ENCODE measurements around the gene MPDU1. TPM values are rescaled to one million over a fixed set of nuclear protein-coding genes. Genes with fewer than 3 reads are reported as not detected.
A peak's percentile ranks its signal among the peaks of the same experiment; 100 is the strongest.

The MPDU1 gene
- total and polyA plus RNA-seq, 2 experiments from 2014 or later, result 109 to 201 TPM

GRCh38 chr17:7633093-7633492, 49.4 kb downstream of the MPDU1 start:
- Histone ChIP-seq H3K4me1 (ENCODE audit: insufficient read depth) (peaks cover 5% of the 10 kb centered on the region), H3K27me3 (no peaks in the 10 kb centered on the region), H3K36me3 (replicated peaks; ENCODE audit: insufficient read depth, low read depth) (no peaks in the 10 kb centered on the region), H3K4me2 (no peak overlapping the region), H3K79me2 (no peaks in the 10 kb centered on the region), H3K4me3 (no peak overlapping the region), H4K20me1 (ENCODE audit: insufficient read depth, poor library complexity, severe bottlenecking) (no peaks in the 10 kb centered on the region), H2AFZ (no peak overlapping the region), H3K27ac (no peak overlapping the region), H3K9me2 (replicated peaks; ENCODE audit: insufficient read depth) (no peaks in the 10 kb centered on the region), H3K9me3 (ENCODE audit: low read depth) (no peaks in the 10 kb centered on the region)
- DNase-seq (ENCODE audit: low spot score), result no peak
- 85% methylated on average over 2 of the region's 2 CpGs for WGBS (ENCODE audit: low lambda C conversion rate, missing lambda C conversion rate)
- TF ChIP-seq EZH2phosphoT487 (IDR thresholded peaks at IDR 0.05; ENCODE audit: low read depth, severe bottlenecking, unreplicated experiment), result no peak
- TF ChIP-seq EZH2 (IDR thresholded peaks at IDR 0.05; ENCODE audit: borderline replicate concordance), result no peak
- no peak for TF ChIP-seq CTCF (IDR thresholded peaks at IDR 0.05; ENCODE audit: poor library complexity)

- Histone ChIP-seq H3K27ac (no peak overlapping the region), H3K9me2 (replicated peaks; ENCODE audit: insufficient read depth) (no peaks in the 10 kb centered on the region), H3K4me2 (no peak overlapping the region), H3K4me1 (ENCODE audit: insufficient read depth) (peaks cover 3% of the 10 kb centered on the region), H4K20me1 (ENCODE audit: insufficient read depth, poor library complexity, severe bottlenecking) (no peaks in the 10 kb centered on the region), H3K27me3 (no peaks in the 10 kb centered on the region), H2AFZ (no peak overlapping the region), H3K9me3 (ENCODE audit: low read depth) (no peaks in the 10 kb centered on the region), H3K79me2 (no peaks in the 10 kb centered on the region), H3K36me3 (replicated peaks; ENCODE audit: insufficient read depth, low read depth) (no peaks in the 10 kb centered on the region), H3K4me3 (no peak overlapping the region)
- TF ChIP-seq EZH2 (IDR thresholded peaks at IDR 0.05; ENCODE audit: borderline replicate concordance), result no peak
- peak; percentile 61 for TF ChIP-seq CTCF (IDR thresholded peaks at IDR 0.05; ENCODE audit: poor library complexity)
- no peak for TF ChIP-seq EZH2phosphoT487 (IDR thresholded peaks at IDR 0.05; ENCODE audit: low read depth, severe bottlenecking, unreplicated experiment)
- 34% methylated on average over 5 of the region's 5 CpGs for WGBS (ENCODE audit: low lambda C conversion rate, missing lambda C conversion rate)
- DNase-seq (ENCODE audit: low spot score), result peak; percentile 72
Observed at GRCh38 chr17:7634384-7634783, 50.7 kb downstream of the MPDU1 start.

GRCh38 chr17:7636163-7636562, 52.5 kb downstream of the MPDU1 start:
- Histone ChIP-seq H4K20me1 (ENCODE audit: insufficient read depth, poor library complexity, severe bottlenecking) (no peaks in the 10 kb centered on the region), H3K4me2 (no peak overlapping the region), H3K79me2 (no peaks in the 10 kb centered on the region), H3K27me3 (no peaks in the 10 kb centered on the region), H3K9me3 (ENCODE audit: low read depth) (no peaks in the 10 kb centered on the region), H3K27ac (no peak overlapping the region), H3K9me2 (replicated peaks; ENCODE audit: insufficient read depth) (no peaks in the 10 kb centered on the region), H3K4me1 (ENCODE audit: insufficient read depth) (no peaks in the 10 kb centered on the region), H3K4me3 (no peak overlapping the region), H3K36me3 (replicated peaks; ENCODE audit: insufficient read depth, low read depth) (no peaks in the 10 kb centered on the region), H2AFZ (no peak overlapping the region)
- DNase-seq (ENCODE audit: low spot score), result no peak
- TF ChIP-seq EZH2phosphoT487 (IDR thresholded peaks at IDR 0.05; ENCODE audit: low read depth, severe bottlenecking, unreplicated experiment) (no peak), EZH2 (IDR thresholded peaks at IDR 0.05; ENCODE audit: borderline replicate concordance) (no peak), CTCF (IDR thresholded peaks at IDR 0.05; ENCODE audit: poor library complexity) (no peak)
- WGBS (ENCODE audit: low lambda C conversion rate, missing lambda C conversion rate), result 68% methylated on average over 5 of the region's 5 CpGs

Small RNAs within 50 kb of the gene (small RNA-seq; reads per million reads assigned to genes)
- gene CD68, result not detected
- gene RF00019, result not detected
- gene SNORA48, result not detected
- not detected for gene SNORD10

Other genes with a start within 250 kb of the MPDU1 start
- gene ACAP1, start 247.3 kb upstream of the MPDU1 start, total RNA-seq, result not detected in 2 replicates
- gene ACAP1, start 247.3 kb upstream of the MPDU1 start, polyA plus RNA-seq, result 10.2 and 14.6 TPM in 2 replicates
- gene KCTD11, start 231.7 kb upstream of the MPDU1 start, total RNA-seq, result 9.2 and 12.4 TPM in 2 replicates
- gene KCTD11, start 231.7 kb upstream of the MPDU1 start, polyA plus RNA-seq, result 14.1 and 19.6 TPM in 2 replicates
- gene TMEM95, start 228.7 kb upstream of the MPDU1 start, total RNA-seq, result not detected in 2 replicates
- not detected in 2 replicates for gene TMEM95, start 228.7 kb upstream of the MPDU1 start, polyA plus RNA-seq
- 8.4 and 11.4 TPM in 2 replicates for gene TNK1, start 202.8 kb upstream of the MPDU1 start, total RNA-seq
- gene TNK1, start 202.8 kb upstream of the MPDU1 start, polyA plus RNA-seq, result 8.9 and 10.2 TPM in 2 replicates
- 11.8 and 17.6 TPM in 2 replicates for gene PLSCR3, start 189.3 kb upstream of the MPDU1 start, total RNA-seq
- 58.0 and 59.6 TPM in 2 replicates for gene PLSCR3, start 189.3 kb upstream of the MPDU1 start, polyA plus RNA-seq
- gene TMEM256, start 179.8 kb upstream of the MPDU1 start, total RNA-seq, result 109 and 118 TPM in 2 replicates
- gene TMEM256, start 179.8 kb upstream of the MPDU1 start, polyA plus RNA-seq, result 105 and 109 TPM in 2 replicates
- gene NLGN2, start 176.0 kb upstream of the MPDU1 start, total RNA-seq, result 4.1 and 7.2 TPM in 2 replicates
- gene NLGN2, start 176.0 kb upstream of the MPDU1 start, polyA plus RNA-seq, result 4.3 and 6.6 TPM in 2 replicates
- not detected in 2 replicates for gene SPEM1, start 163.5 kb upstream of the MPDU1 start, total RNA-seq
- 0.21 TPM in 1 of 2 replicates, not detected in the other for gene SPEM1, start 163.5 kb upstream of the MPDU1 start, polyA plus RNA-seq
- not detected in 2 replicates for gene SPEM2, start 158.2 kb upstream of the MPDU1 start, total RNA-seq
- not detected in 2 replicates for gene SPEM2, start 158.2 kb upstream of the MPDU1 start, polyA plus RNA-seq
- gene SPEM3, start 155.0 kb upstream of the MPDU1 start, total RNA-seq, result not detected in 2 replicates
- not detected in 2 replicates for gene SPEM3, start 155.0 kb upstream of the MPDU1 start, polyA plus RNA-seq
- 12.3 and 12.5 TPM in 2 replicates for gene TMEM102, start 148.4 kb upstream of the MPDU1 start, total RNA-seq
- 13.7 and 13.9 TPM in 2 replicates for gene TMEM102, start 148.4 kb upstream of the MPDU1 start, polyA plus RNA-seq
- 1.4 and 2.7 TPM in 2 replicates for gene FGF11, start 144.3 kb upstream of the MPDU1 start, total RNA-seq
- gene FGF11, start 144.3 kb upstream of the MPDU1 start, polyA plus RNA-seq, result 3.6 and 3.8 TPM in 2 replicates
- gene CHRNB1, start 138.8 kb upstream of the MPDU1 start, total RNA-seq, result 10.9 and 12.4 TPM in 2 replicates
- 16.9 and 17.5 TPM in 2 replicates for gene CHRNB1, start 138.8 kb upstream of the MPDU1 start, polyA plus RNA-seq
- 22.7 and 27.1 TPM in 2 replicates for gene ZBTB4, start 104.2 kb upstream of the MPDU1 start, total RNA-seq
- gene ZBTB4, start 104.2 kb upstream of the MPDU1 start, polyA plus RNA-seq, result 20.8 and 21.5 TPM in 2 replicates
- gene SLC35G6, start 102.4 kb upstream of the MPDU1 start, total RNA-seq, result 0.24 TPM in 1 of 2 replicates, not detected in the other
- gene SLC35G6, start 102.4 kb upstream of the MPDU1 start, polyA plus RNA-seq, result 0.30 and 0.44 TPM in 2 replicates
- gene POLR2A, start 99.5 kb upstream of the MPDU1 start, total RNA-seq, result 50.2 and 74.5 TPM in 2 replicates
- gene POLR2A, start 99.5 kb upstream of the MPDU1 start, polyA plus RNA-seq, result 96.3 and 98.1 TPM in 2 replicates
- gene TNFSF12, start 34.8 kb upstream of the MPDU1 start, total RNA-seq, result 4.5 and 7.3 TPM in 2 replicates
- gene TNFSF12, start 34.8 kb upstream of the MPDU1 start, polyA plus RNA-seq, result 8.0 and 11.3 TPM in 2 replicates
- 0.90 and 11.0 TPM in 2 replicates for gene TNFSF13, start 25.1 kb upstream of the MPDU1 start, total RNA-seq
- gene TNFSF13, start 25.1 kb upstream of the MPDU1 start, polyA plus RNA-seq, result 2.4 and 5.4 TPM in 2 replicates
- 61.1 and 71.2 TPM in 2 replicates for gene SENP3, start 21.9 kb upstream of the MPDU1 start, total RNA-seq
- 33.7 and 35.4 TPM in 2 replicates for gene SENP3, start 21.9 kb upstream of the MPDU1 start, polyA plus RNA-seq
- 64.0 and 75.5 TPM in 2 replicates for gene CD68, start 4.2 kb upstream of the MPDU1 start, total RNA-seq
- gene CD68, start 4.2 kb upstream of the MPDU1 start, polyA plus RNA-seq, result 80.4 and 82.6 TPM in 2 replicates
- gene SOX15, start 6.2 kb downstream of the MPDU1 start, total RNA-seq, result 0.13 and 0.44 TPM in 2 replicates
- gene SOX15, start 6.2 kb downstream of the MPDU1 start, polyA plus RNA-seq, result 0.89 and 0.95 TPM in 2 replicates
- 33.0 and 33.7 TPM in 2 replicates for gene FXR2, start 31.0 kb downstream of the MPDU1 start, total RNA-seq
- gene FXR2, start 31.0 kb downstream of the MPDU1 start, polyA plus RNA-seq, result 33.8 and 41.6 TPM in 2 replicates
- gene SAT2, start 44.0 kb downstream of the MPDU1 start, total RNA-seq, result 114 and 130 TPM in 2 replicates
- gene SAT2, start 44.0 kb downstream of the MPDU1 start, polyA plus RNA-seq, result 128 and 138 TPM in 2 replicates
- gene SHBG, start 46.3 kb downstream of the MPDU1 start, total RNA-seq, result 6.1 and 9.0 TPM in 2 replicates
- gene SHBG, start 46.3 kb downstream of the MPDU1 start, polyA plus RNA-seq, result 5.3 and 10.0 TPM in 2 replicates
- gene ATP1B2, start 67.1 kb downstream of the MPDU1 start, total RNA-seq, result 0.04 and 0.23 TPM in 2 replicates
- 2.2 and 2.5 TPM in 2 replicates for gene ATP1B2, start 67.1 kb downstream of the MPDU1 start, polyA plus RNA-seq
- gene TP53, start 103.6 kb downstream of the MPDU1 start, total RNA-seq, result 24.2 and 29.6 TPM in 2 replicates
- 26.9 and 31.7 TPM in 2 replicates for gene TP53, start 103.6 kb downstream of the MPDU1 start, polyA plus RNA-seq
- 3.8 and 7.8 TPM in 2 replicates for gene WRAP53, start 104.6 kb downstream of the MPDU1 start, total RNA-seq
- gene WRAP53, start 104.6 kb downstream of the MPDU1 start, polyA plus RNA-seq, result 9.0 and 12.0 TPM in 2 replicates
- 7.4 and 8.6 TPM in 2 replicates for gene EFNB3, start 121.3 kb downstream of the MPDU1 start, total RNA-seq
- gene EFNB3, start 121.3 kb downstream of the MPDU1 start, polyA plus RNA-seq, result 10.6 and 16.6 TPM in 2 replicates
- gene DNAH2, start 133.9 kb downstream of the MPDU1 start, total RNA-seq, result 0.77 and 1.0 TPM in 2 replicates
- gene DNAH2, start 133.9 kb downstream of the MPDU1 start, polyA plus RNA-seq, result 2.1 and 4.0 TPM in 2 replicates

Data from hepatocyte (in vitro differentiated cells).